Peyer's patch (tissue), 4 donors: ENCODE results near the gene SMYD3.

Experiments
- CTCF ChIP-seq, 6 experiments: fragments of 450-650 bp in 4 of 6; fragments of 200-600 bp in 2 of 6; sonication (generic) in 1 of 6; IDR thresholded peaks; one replicate each; pipeline ENCODE4 v1.5.1; 2017 to 2019; ENCODE audit warnings: antibody characterized with exemption in 6 of 6, mild to moderate bottlenecking in 3 of 6, moderate library complexity in 1 of 6
- POLR2A ChIP-seq, 2 donors: fragments of 450-650 bp; IDR thresholded peaks; one replicate each; pipeline ENCODE4 v1.5.1; 2017; ENCODE audit warnings: antibody characterized with exemption in 2 of 2, mild to moderate bottlenecking in 2 of 2, moderate library complexity in 2 of 2

- no peak for TF ChIP-seq POLR2A (IDR thresholded peaks at IDR 0.05)
- TF ChIP-seq CTCF (IDR thresholded peaks at IDR 0.05), result no peak
Observed at GRCh38 chr1:246319083-246319714, 187.9 kb downstream of the SMYD3 start.
